Muscle layer of duodenum (tissue), 2 donors: ENCODE measurements around the gene FTL.

Source experiments
- H3K27ac ChIP-seq: one replicate; pipeline ENCODE4 v1.7.0; 2013; ENCODE audit warnings: mild to moderate bottlenecking, low read length
- H3K27me3 ChIP-seq: one replicate; pipeline ENCODE4 v1.7.0; 2013; ENCODE audit warnings: low read depth, mild to moderate bottlenecking, control low read depth, low read length
- H3K36me3 ChIP-seq, 2 donors: one replicate each; pipeline ENCODE4 v1.7.0; 2013; ENCODE audit warnings: low read length in 2 of 2, control low read depth in 1 of 2, mild to moderate bottlenecking in 1 of 2; ENCODE audit not compliant: insufficient read depth in 2 of 2, control insufficient read depth in 1 of 2
- H3K4me1 ChIP-seq, 2 donors: one replicate each; pipeline ENCODE4 v1.7.0; 2013; ENCODE audit warnings: low read length in 2 of 2, mild to moderate bottlenecking in 2 of 2, control low read depth in 1 of 2, moderate library complexity in 1 of 2; ENCODE audit not compliant: insufficient read depth in 2 of 2, control insufficient read depth in 1 of 2
- H3K4me3 ChIP-seq, 2 donors: one replicate each; pipeline ENCODE4 v1.7.0; 2013; ENCODE audit warnings: low read length in 2 of 2, low read depth in 1 of 2, mild to moderate bottlenecking in 1 of 2
- H3K9me3 ChIP-seq, 2 donors: one replicate each; pipeline ENCODE4 v1.7.0; 2013; ENCODE audit warnings: low read length in 2 of 2, control low read depth in 1 of 2, mild to moderate bottlenecking in 1 of 2; ENCODE audit not compliant: control insufficient read depth in 1 of 2
- donor health status: healthy.

The FTL gene

DNA sequence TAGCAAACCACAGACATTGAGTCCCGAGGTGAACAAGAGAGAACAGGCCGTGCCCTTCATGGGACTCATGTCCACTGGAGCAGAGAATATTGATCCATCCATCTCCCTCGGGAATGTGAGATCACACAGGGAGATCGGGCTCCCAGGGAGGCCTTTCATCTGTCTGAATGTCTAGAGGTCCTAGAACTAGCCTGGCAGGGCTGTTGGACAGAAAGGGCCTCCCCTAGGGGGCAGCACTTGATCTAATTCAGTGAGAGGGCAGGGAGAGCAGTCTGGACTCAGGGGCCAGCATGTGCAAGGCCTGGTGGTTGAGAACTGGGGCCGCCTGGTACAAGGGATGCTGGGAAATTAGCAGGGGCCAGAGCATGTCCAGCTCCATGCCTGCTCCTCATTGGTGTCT is 32.9 kb downstream of the FTL start:
- no peaks in the 10 kb centered on the region for H3K27me3 ChIP-seq
- H3K4me1 ChIP-seq = peaks cover 0 to 12% of the 10 kb centered on the region in 2 donors
- no peaks in the 10 kb centered on the region for H3K9me3 ChIP-seq
- H3K4me3 ChIP-seq = no peak overlapping the region
- no peak overlapping the region for H3K27ac ChIP-seq
- peaks cover under 1 to 4% of the 10 kb centered on the region in 2 donors for H3K36me3 ChIP-seq

DNA sequence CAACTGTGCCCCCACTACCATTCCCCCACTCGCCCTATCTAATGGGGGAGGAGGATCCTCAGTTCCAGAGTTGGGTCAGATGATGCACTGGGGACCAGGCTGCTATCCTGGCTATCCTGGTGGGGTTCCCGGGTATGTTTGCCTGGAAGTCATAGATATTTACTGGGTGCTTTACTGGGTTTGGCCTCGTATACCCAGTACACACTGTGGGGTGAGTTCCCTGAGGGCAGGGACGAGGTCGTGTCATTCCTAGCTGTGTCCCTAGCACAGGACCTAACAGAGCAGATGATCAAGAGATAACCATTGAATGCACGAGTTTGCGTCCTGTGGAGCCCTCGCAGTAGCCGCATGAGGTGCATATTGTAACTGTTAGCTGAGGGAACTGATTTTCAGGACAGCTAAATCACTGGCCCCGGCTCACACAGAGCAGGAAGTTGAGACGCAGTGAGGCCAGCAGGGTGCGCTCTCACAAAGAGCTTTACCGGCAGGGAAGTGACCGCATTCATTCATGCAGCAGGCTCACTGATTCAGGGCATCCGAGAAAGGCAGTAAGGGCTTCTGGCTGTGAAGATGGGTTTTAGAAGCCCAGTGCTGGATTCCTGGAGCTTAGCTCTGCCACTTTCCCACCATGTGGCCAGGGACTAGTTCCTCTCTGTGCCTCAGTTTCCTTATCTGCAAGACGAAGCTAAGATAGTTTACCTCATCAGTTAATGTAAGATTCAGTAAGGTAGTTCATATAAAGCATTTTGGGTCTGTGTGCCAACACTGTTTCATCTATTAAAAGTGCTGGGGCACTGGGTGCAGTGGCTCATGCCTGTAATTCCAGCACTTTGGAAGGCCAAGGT is 34.6 kb downstream of the FTL start:
- Histone ChIP-seq H3K27ac (no peak overlapping the region), H3K4me3 (no peak overlapping the region), H3K36me3 (peaks cover 8 to 17% of the 10 kb centered on the region in 2 donors), H3K9me3 (no peaks in the 10 kb centered on the region), H3K4me1 (peaks cover 0 to 3% of the 10 kb centered on the region in 2 donors), H3K27me3 (no peaks in the 10 kb centered on the region)

- Histone ChIP-seq H3K9me3 (no peaks in the 10 kb centered on the region), H3K4me1 (no peaks in the 10 kb centered on the region), H3K27ac (no peak overlapping the region), H3K27me3 (no peaks in the 10 kb centered on the region), H3K4me3 (no peak overlapping the region), H3K36me3 (peaks cover 31 to 46% of the 10 kb centered on the region in 2 donors)
Measured at GRCh38 chr19:49004133-49004532, 39.0 kb downstream of the FTL start.

GRCh38 chr19:49004964-49005614 is 40.0 kb downstream of the FTL start:
- no peaks in the 10 kb centered on the region for H3K4me1 ChIP-seq
- no peaks in the 10 kb centered on the region for H3K27me3 ChIP-seq
- H3K36me3 ChIP-seq = peaks cover 27 to 55% of the 10 kb centered on the region in 2 donors
- H3K27ac ChIP-seq = no peak overlapping the region
- no peak overlapping the region for H3K4me3 ChIP-seq
- H3K9me3 ChIP-seq = no peaks in the 10 kb centered on the region

DNA sequence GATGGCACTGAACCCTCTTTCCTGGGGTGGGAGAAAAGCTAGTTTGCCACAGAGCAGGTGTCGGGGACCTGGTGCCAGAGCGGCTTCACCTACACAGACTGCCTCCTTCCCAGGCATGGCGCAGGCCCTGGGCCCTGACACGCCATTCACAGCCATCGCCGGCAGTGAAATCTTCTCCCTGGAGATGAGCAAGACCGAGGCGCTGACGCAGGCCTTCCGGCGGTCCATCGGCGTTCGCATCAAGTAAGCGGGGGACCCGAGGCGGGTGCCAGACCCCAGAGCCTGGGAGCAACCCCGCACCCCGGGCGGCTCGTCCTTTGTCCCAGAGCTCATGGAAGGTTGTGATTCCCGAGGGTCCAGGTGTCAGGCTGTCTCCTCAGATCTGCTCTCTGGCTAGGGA is 41.8 kb downstream of the FTL start:
- Histone ChIP-seq H3K4me3 (no peak overlapping the region), H3K9me3 (no peaks in the 10 kb centered on the region), H3K4me1 (no peaks in the 10 kb centered on the region), H3K36me3 (peaks cover 35 to 73% of the 10 kb centered on the region in 2 donors), H3K27me3 (no peaks in the 10 kb centered on the region), H3K27ac (no peak overlapping the region)

DNA sequence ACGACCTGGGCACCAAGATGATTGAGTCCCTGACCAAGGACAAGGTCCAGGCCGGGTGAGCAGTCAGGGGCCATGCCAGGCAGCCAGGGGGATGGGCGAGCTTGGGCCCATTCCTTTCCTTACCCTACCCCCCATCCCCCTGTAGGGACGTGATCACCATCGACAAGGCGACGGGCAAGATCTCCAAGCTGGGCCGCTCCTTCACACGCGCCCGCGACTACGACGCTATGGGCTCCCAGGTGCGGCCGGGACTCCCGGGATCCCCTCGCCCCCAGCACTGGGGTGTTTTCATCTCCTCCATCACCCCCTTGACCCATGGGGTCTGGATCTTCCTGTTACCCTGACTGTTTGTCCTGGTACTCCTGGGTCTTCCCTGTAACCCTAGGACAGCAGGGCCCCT is 44.7 kb downstream of the FTL start:
- Histone ChIP-seq H3K4me1 (no peaks in the 10 kb centered on the region), H3K27ac (no peak overlapping the region), H3K36me3 (peaks cover 37 to 74% of the 10 kb centered on the region in 2 donors), H3K9me3 (no peaks in the 10 kb centered on the region), H3K27me3 (no peaks in the 10 kb centered on the region), H3K4me3 (no peak overlapping the region)

DNA sequence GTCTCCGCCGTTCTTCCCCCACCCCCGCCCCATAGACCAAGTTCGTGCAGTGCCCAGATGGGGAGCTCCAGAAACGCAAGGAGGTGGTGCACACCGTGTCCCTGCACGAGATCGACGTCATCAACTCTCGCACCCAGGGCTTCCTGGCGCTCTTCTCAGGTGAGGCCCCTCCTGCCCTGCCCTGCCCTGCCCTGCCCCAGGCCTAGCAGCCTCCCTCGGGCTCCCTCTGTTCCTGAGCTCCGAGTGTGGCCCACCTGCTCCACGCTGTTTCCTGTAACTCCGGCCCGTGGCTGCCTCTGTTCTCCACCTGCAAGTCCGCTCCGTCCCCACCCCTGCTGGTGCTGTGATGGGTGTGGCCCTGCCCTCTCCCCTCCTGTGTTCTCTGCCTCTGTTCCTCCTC is 45.3 kb downstream of the FTL start:
- Histone ChIP-seq H3K9me3 (no peaks in the 10 kb centered on the region), H3K4me3 (no peak overlapping the region), H3K27me3 (no peaks in the 10 kb centered on the region), H3K36me3 (peaks cover 31 to 74% of the 10 kb centered on the region in 2 donors), H3K4me1 (no peaks in the 10 kb centered on the region), H3K27ac (no peak overlapping the region)

DNA sequence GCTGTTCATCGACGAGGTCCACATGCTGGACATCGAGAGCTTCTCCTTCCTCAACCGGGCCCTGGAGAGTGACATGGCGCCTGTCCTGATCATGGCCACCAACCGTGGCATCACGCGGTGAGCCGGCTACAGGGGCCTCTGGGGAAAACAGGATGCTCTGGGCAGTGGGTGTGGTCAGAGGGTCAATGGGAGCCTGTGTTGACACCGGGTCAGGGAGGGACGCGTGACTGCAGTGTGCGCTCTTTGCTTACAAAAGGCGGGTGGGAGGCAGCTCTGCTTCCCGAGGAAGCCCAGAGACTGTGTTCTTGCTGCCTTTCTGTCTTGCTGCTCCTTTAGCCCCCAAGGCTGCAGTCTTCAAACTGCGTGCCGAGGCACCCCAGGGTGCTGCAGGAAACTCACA is 46.1 kb downstream of the FTL start:
- peaks cover 27 to 74% of the 10 kb centered on the region in 2 donors for H3K36me3 ChIP-seq
- no peak overlapping the region for H3K4me3 ChIP-seq
- H3K27me3 ChIP-seq = no peaks in the 10 kb centered on the region
- H3K27ac ChIP-seq = no peak overlapping the region
- no peaks in the 10 kb centered on the region for H3K4me1 ChIP-seq
- H3K9me3 ChIP-seq = no peaks in the 10 kb centered on the region

DNA sequence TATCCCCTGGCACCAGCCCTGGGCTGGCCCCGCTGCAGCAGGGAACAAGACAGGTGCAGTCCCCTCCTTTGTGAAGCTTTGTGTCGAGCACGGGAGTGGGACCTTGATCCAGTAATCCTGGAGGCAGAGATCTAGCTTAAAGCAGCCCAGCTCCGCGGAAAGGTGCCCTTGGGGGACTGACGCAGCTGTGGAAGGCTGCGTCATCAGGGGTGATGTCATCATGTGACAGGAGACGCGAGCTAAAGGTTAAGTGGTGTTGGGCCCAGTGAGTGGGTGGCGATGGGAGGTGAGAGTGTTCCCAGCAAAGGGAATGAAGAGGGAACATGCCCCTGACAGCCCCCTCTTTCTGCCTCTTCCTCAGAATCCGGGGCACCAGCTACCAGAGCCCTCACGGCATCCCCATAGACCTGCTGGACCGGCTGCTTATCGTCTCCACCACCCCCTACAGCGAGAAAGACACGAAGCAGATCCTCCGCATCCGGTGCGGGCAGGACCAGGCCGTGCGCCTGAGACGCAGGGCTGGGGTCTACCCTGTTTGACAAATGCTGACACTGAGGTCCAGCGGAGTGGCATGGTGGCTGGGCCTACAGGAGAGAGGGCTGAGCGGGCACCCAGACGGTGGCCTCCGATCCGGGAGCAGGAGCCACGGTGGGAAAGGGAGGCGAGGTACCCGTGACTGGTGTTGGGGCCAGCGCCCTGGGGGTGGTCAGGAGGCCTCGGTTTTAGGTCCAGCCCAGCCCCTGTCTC is 49.2 kb downstream of the FTL start:
- Histone ChIP-seq H3K4me3 (no peak overlapping the region), H3K36me3 (peaks cover 14 to 61% of the 10 kb centered on the region in 2 donors), H3K27me3 (no peaks in the 10 kb centered on the region), H3K27ac (no peak overlapping the region), H3K4me1 (peaks cover 0 to 17% of the 10 kb centered on the region in 2 donors), H3K9me3 (no peaks in the 10 kb centered on the region)

- Histone ChIP-seq H3K36me3 (peaks cover 14 to 56% of the 10 kb centered on the region in 2 donors), H3K27ac (no peak overlapping the region), H3K4me3 (no peak overlapping the region), H3K9me3 (no peaks in the 10 kb centered on the region), H3K27me3 (no peaks in the 10 kb centered on the region), H3K4me1 (peaks cover 0 to 22% of the 10 kb centered on the region in 2 donors)
Measured at GRCh38 chr19:49014870-49015255, 49.8 kb downstream of the FTL start.
